ENCODE data around the gene FZD7.

- TF ChIP-seq ZNF778 (CRISPR knock-in tag; IDR thresholded peaks at IDR 0.05): no peak
- TF ChIP-seq ARID2 (IDR thresholded peaks at IDR 0.05): no peak
- TF ChIP-seq SMC3 (conservative IDR thresholded peaks at IDR 0.05; ENCODE audit: insufficient read depth, low read depth, low read length): no peak
- no peak for TF ChIP-seq HDAC6 (IDR thresholded peaks at IDR 0.05; ENCODE audit: low read depth, low read length)
- no peak for TF ChIP-seq POLR2A (conservative IDR thresholded peaks at IDR 0.05)
- no peak for TF ChIP-seq PHB2 (IDR thresholded peaks at IDR 0.05; ENCODE audit: low read depth)
- TF ChIP-seq CREM (IDR thresholded peaks at IDR 0.05; ENCODE audit: low read depth): no peak
- TF ChIP-seq HDAC2 (IDR thresholded peaks at IDR 0.05): no peak
- TF ChIP-seq, protein P1, sequence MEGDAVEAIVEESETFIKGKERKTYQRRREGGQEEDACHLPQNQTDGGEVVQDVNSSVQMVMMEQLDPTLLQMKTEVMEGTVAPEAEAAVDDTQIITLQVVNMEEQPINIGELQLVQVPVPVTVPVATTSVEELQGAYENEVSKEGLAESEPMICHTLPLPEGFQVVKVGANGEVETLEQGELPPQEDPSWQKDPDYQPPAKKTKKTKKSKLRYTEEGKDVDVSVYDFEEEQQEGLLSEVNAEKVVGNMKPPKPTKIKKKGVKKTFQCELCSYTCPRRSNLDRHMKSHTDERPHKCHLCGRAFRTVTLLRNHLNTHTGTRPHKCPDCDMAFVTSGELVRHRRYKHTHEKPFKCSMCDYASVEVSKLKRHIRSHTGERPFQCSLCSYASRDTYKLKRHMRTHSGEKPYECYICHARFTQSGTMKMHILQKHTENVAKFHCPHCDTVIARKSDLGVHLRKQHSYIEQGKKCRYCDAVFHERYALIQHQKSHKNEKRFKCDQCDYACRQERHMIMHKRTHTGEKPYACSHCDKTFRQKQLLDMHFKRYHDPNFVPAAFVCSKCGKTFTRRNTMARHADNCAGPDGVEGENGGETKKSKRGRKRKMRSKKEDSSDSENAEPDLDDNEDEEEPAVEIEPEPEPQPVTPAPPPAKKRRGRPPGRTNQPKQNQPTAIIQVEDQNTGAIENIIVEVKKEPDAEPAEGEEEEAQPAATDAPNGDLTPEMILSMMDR (IDR thresholded peaks at IDR 0.05 in 2 of 3, conservative IDR thresholded peaks at IDR 0.05 in 1 of 3; ENCODE audit: insufficient read depth in 2 of 3, low read depth in 1 of 3, low read length in 3 of 3): no peak
Observed at GRCh38 chr2:202017940-202018339, 15.7 kb upstream of the FZD7 start.

All from K562 (cell line).